ENCODE data around the gene JMJD8. TPM values are rescaled to one million over a fixed set of nuclear protein-coding genes. Genes with fewer than 3 reads are reported as not detected.

Gene JMJD8
- total and polyA plus RNA-seq, 9 of the 15 experiments (the other 6 are each of a cell fraction or from before 2014, with no cell fraction given) = 1.2 to 50.6 (median 29.3) TPM

DNA sequence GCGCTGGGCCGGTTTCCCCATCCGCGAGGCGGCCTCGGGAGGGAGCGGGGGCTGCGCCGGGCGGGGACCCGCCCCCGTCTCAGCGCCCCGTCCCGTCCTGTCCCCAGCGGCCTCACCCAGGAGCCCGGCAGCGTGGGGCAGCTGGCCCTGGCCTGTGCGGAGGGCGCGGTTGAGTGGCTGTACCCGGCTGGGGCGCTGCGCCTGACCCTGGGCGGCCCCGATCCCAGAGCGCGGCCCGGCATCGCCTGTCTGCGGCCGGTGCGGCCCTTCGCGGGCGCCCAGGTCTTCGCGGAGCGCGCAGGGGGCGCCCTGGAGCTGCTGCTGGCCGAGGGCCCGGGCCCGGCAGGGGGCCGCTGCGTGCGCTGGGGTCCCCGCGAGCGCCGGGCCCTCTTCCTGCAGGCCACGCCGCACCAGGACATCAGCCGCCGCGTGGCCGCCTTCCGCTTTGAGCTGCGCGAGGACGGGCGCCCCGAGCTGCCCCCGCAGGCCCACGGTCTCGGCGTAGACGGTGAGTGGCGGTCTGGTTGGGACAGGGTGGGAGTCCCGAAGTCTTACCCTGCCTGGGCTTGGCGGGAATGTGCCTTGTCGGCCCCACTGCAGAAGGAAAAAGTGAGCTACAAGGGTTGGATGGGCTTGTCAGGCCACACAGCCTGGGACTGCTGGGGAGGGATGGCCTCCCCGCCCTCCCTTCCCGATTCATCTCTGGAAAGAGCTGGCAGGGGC is 31.5 kb upstream of the JMJD8 start (continued):
- TF ChIP-seq, protein P1, sequence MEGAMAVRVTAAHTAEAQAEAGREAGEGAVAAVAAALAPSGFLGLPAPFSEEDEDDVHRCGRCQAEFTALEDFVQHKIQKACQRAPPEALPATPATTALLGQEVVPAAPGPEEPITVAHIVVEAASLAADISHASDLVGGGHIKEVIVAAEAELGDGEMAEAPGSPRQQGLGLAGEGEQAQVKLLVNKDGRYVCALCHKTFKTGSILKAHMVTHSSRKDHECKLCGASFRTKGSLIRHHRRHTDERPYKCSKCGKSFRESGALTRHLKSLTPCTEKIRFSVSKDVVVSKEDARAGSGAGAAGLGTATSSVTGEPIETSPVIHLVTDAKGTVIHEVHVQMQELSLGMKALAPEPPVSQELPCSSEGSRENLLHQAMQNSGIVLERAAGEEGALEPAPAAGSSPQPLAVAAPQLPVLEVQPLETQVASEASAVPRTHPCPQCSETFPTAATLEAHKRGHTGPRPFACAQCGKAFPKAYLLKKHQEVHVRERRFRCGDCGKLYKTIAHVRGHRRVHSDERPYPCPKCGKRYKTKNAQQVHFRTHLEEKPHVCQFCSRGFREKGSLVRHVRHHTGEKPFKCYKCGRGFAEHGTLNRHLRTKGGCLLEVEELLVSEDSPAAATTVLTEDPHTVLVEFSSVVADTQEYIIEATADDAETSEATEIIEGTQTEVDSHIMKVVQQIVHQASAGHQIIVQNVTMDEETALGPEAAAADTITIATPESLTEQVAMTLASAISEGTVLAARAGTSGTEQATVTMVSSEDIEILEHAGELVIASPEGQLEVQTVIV (CRISPR knock-in tag; IDR thresholded peaks at IDR 0.05; ENCODE audit: borderline replicate concordance) = no peak
- TF ChIP-seq DMBX1 (CRISPR knock-in tag; IDR thresholded peaks at IDR 0.05; ENCODE audit: borderline replicate concordance) = no peak
- no peak for TF ChIP-seq USF1 (CRISPR knock-in tag; IDR thresholded peaks at IDR 0.05)
- TF ChIP-seq RBM17 (IDR thresholded peaks at IDR 0.05; ENCODE audit: borderline replicate concordance, low read depth, low read length) = no peak
- TF ChIP-seq DNMT1 (IDR thresholded peaks at IDR 0.05) = no peak
- no peak for TF ChIP-seq HDAC2 (IDR thresholded peaks at IDR 0.05)
- no peak for TF ChIP-seq TEAD1 (CRISPR knock-in tag; IDR thresholded peaks at IDR 0.05)
- no peak for TF ChIP-seq ATF2 (CRISPR knock-in tag; IDR thresholded peaks at IDR 0.05)
- TF ChIP-seq, protein P2, sequence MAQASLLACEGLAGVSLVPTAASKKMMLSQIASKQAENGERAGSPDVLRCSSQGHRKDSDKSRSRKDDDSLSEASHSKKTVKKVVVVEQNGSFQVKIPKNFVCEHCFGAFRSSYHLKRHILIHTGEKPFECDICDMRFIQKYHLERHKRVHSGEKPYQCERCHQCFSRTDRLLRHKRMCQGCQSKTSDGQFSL (CRISPR knock-in tag; IDR thresholded peaks at IDR 0.05) = no peak
- TF ChIP-seq, protein P2 (tag; IDR thresholded peaks at IDR 0.05) = no peak
- no peak for TF ChIP-seq BCLAF1 (IDR thresholded peaks at IDR 0.05; ENCODE audit: borderline replicate concordance in 1 of 2, control insufficient read depth in 1 of 2, low read depth in 2 of 2, low read length in 1 of 2)
- TF ChIP-seq ZBTB7A (IDR thresholded peaks at IDR 0.05; ENCODE audit: borderline replicate concordance, control insufficient read depth, low read depth, low read length) = peak; percentile 75; the same call in 1 of the 2 replicates
- no peak for TF ChIP-seq MXD1 (CRISPR knock-in tag; IDR thresholded peaks at IDR 0.05; ENCODE audit: borderline replicate concordance, poor library complexity, severe bottlenecking)
- TF ChIP-seq ZNF764 (CRISPR knock-in tag; IDR thresholded peaks at IDR 0.05; ENCODE audit: low read depth) = no peak; the same call in 1 of the 2 replicates

Data from K562 (cell line).